Vagina (tissue), 2 donors: ENCODE measurements around the gene POC1A.

Source experiments
- POLR2A ChIP-seq, 2 donors: fragments of 450-650 bp; IDR thresholded peaks; one replicate each; pipeline ENCODE4 v1.6.1; 2017; ENCODE audit warnings: antibody characterized with exemption in 2 of 2, mild to moderate bottlenecking in 2 of 2, moderate library complexity in 2 of 2
- POLR2AphosphoS5 ChIP-seq, 2 donors: sonication (generic); formaldehyde crosslinking; IDR thresholded peaks; one replicate each; pipeline ENCODE4 v1.9.0; 2017; ENCODE audit warnings: antibody characterized with exemption in 2 of 2, mild to moderate bottlenecking in 2 of 2, low read depth in 1 of 2; ENCODE audit not compliant: insufficient read depth in 1 of 2
- TF ChIP-seq, protein P1 (sequence below), 3 experiments: fragments of 450-650 bp in 2 of 3; fragments of 200-600 bp in 1 of 3; sonication (generic) in 1 of 3; IDR thresholded peaks; one replicate each; pipeline ENCODE4 v1.5.1; 2017 to 2019; ENCODE audit warnings: antibody characterized with exemption in 3 of 3, mild to moderate bottlenecking in 2 of 3, moderate library complexity in 2 of 3

DNA sequence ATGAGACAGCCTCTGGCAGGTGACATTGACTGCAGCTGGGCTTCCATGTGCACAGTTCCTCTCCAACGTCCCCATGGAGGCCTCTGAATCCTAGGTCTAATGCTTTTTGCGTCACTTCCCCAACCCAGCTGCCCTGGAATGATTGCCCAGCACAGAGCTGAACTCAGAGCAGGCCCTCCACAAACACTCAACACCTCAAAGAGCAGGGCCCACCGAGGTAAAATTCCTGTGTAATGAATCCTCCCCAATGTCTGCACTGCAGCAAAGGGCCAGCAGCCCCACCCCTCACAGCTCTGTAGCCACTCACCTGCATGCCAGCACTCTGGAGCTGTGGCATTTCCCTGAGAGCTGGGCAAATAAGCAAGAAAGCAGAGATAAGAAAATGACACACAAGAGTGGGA, 55.2 kb downstream of the POC1A start:
- TF ChIP-seq, protein P1, sequence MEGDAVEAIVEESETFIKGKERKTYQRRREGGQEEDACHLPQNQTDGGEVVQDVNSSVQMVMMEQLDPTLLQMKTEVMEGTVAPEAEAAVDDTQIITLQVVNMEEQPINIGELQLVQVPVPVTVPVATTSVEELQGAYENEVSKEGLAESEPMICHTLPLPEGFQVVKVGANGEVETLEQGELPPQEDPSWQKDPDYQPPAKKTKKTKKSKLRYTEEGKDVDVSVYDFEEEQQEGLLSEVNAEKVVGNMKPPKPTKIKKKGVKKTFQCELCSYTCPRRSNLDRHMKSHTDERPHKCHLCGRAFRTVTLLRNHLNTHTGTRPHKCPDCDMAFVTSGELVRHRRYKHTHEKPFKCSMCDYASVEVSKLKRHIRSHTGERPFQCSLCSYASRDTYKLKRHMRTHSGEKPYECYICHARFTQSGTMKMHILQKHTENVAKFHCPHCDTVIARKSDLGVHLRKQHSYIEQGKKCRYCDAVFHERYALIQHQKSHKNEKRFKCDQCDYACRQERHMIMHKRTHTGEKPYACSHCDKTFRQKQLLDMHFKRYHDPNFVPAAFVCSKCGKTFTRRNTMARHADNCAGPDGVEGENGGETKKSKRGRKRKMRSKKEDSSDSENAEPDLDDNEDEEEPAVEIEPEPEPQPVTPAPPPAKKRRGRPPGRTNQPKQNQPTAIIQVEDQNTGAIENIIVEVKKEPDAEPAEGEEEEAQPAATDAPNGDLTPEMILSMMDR (IDR thresholded peaks at IDR 0.05) = no peak
- TF ChIP-seq POLR2A (IDR thresholded peaks at IDR 0.05) (no peak), POLR2AphosphoS5 (IDR thresholded peaks at IDR 0.05; ENCODE audit: insufficient read depth in 1 of 2, low read depth in 1 of 2) (no peak)
